GM12801 (cell line): ENCODE data around the gene GSE1.

ENCODE experiments used
- CTCF ChIP-seq: IDR thresholded peaks from one replicate; pipeline ENCODE4 v1.5.1; 2011; ENCODE audit warnings: control low read depth; ENCODE audit not compliant: insufficient read length; ENCODE audit errors: extremely low read depth

Gene GSE1

GRCh38 chr16:85640254-85640558 is 27.1 kb downstream of the GSE1 start:
- TF ChIP-seq CTCF, result no peak

- TF ChIP-seq CTCF, result no peak
Measured at GRCh38 chr16:85640585-85640984, 27.5 kb downstream of the GSE1 start.

- no peak for TF ChIP-seq CTCF
Measured at GRCh38 chr16:85641305-85641704, 28.2 kb downstream of the GSE1 start.

- TF ChIP-seq CTCF, result no peak
Measured at GRCh38 chr16:85641776-85642176, 28.7 kb downstream of the GSE1 start.

GRCh38 chr16:85642762-85643358 is 29.7 kb downstream of the GSE1 start:
- TF ChIP-seq CTCF, result no peak

- TF ChIP-seq CTCF, result no peak
Measured at GRCh38 chr16:85643631-85644030, 30.5 kb downstream of the GSE1 start.

GRCh38 chr16:85644093-85644712 is 31.1 kb downstream of the GSE1 start:
- TF ChIP-seq CTCF, result no peak
